Measurements from ENCODE around the gene ACTN2. TPM values are rescaled to one million over a fixed set of nuclear protein-coding genes. Genes with fewer than 3 reads are reported as not detected.

Gene ACTN2
- total RNA-seq, 6 donors from 2014 or later: 1.4 to 11.5 (median 2.3) TPM

GRCh38 chr1:236691348-236691747 is 5.0 kb downstream of the ACTN2 start:
- Histone ChIP-seq H3K36me3 (no peaks in the 10 kb centered on the region), H3K27ac (no peak overlapping the region), H3K27me3 (peaks cover 0 to 6% (median 5%) of the 10 kb centered on the region in 4 donors), H3K4me1 (peaks cover 9 to 12% (median 11%) of the 10 kb centered on the region in 4 donors), H3K9me3 (no peaks in the 10 kb centered on the region), H3K4me3 (no peak overlapping the region)
- ATAC-seq (ENCODE audit: low FRiP score in 2 of 2) (no peak), DNase-seq (no peak)
- WGBS, 2 donors: 76 to 93% methylated on average over 5 of the region's 5 CpGs
- TF ChIP-seq POLR2A (IDR thresholded peaks at IDR 0.05) (no peak), EP300 (IDR thresholded peaks at IDR 0.05) (no peak), POLR2AphosphoS5 (IDR thresholded peaks at IDR 0.05) (no peak), CTCF (IDR thresholded peaks at IDR 0.05) (no peak)

- peaks cover 1 to 4% (median 4%) of the 10 kb centered on the region in 4 donors for H3K4me1 ChIP-seq
- TF ChIP-seq POLR2A (IDR thresholded peaks at IDR 0.05) (no peak), EP300 (IDR thresholded peaks at IDR 0.05) (no peak), POLR2AphosphoS5 (IDR thresholded peaks at IDR 0.05) (no peak), CTCF (IDR thresholded peaks at IDR 0.05) (no peak)
- WGBS, 2 donors: 44 to 68% methylated on average over 3 of the region's 3 CpGs
- no peak for ATAC-seq (ENCODE audit: low FRiP score in 2 of 2)
- H3K4me3 ChIP-seq: no peak overlapping the region
- no peaks in the 10 kb centered on the region for H3K36me3 ChIP-seq
- no peaks in the 10 kb centered on the region for H3K9me3 ChIP-seq
- no peak for DNase-seq
- H3K27me3 ChIP-seq: peaks cover 0 to under 1% (median 0%) of the 10 kb centered on the region in 4 donors
- no peak overlapping the region for H3K27ac ChIP-seq
Measured at GRCh38 chr1:236692128-236692527, 5.8 kb downstream of the ACTN2 start.

GRCh38 chr1:236692742-236693141 is 6.4 kb downstream of the ACTN2 start:
- WGBS, 2 donors: 88 to 93% methylated on average over 10 of the region's 10 CpGs

GRCh38 chr1:236699366-236699765 is 13.1 kb downstream of the ACTN2 start:
- H3K27me3 ChIP-seq: no peaks in the 10 kb centered on the region
- no peaks in the 10 kb centered on the region for H3K36me3 ChIP-seq
- H3K4me3 ChIP-seq: no peak overlapping the region
- DNase-seq (no peak), ATAC-seq (ENCODE audit: low FRiP score in 2 of 2) (no peak)
- H3K4me1 ChIP-seq: no peaks in the 10 kb centered on the region
- WGBS, 2 donors: 73 to 78% methylated on average over 6 of the region's 6 CpGs
- TF ChIP-seq EP300 (IDR thresholded peaks at IDR 0.05): no peak
- no peak for TF ChIP-seq CTCF (IDR thresholded peaks at IDR 0.05)
- no peak for TF ChIP-seq POLR2A (IDR thresholded peaks at IDR 0.05)
- TF ChIP-seq POLR2AphosphoS5 (IDR thresholded peaks at IDR 0.05): no peak
- H3K9me3 ChIP-seq: no peaks in the 10 kb centered on the region
- H3K27ac ChIP-seq: no peak overlapping the region

More at GRCh38 chr1:236692742-236693141, 6.4 kb downstream of the ACTN2 start:
- TF ChIP-seq POLR2AphosphoS5 (IDR thresholded peaks at IDR 0.05): no peak
- TF ChIP-seq CTCF (IDR thresholded peaks at IDR 0.05): no peak
- TF ChIP-seq EP300 (IDR thresholded peaks at IDR 0.05): no peak
- TF ChIP-seq POLR2A (IDR thresholded peaks at IDR 0.05): no peak
- no peak overlapping the region for H3K4me3 ChIP-seq
- DNase-seq: no peak
- H3K36me3 ChIP-seq: no peaks in the 10 kb centered on the region
- H3K27ac ChIP-seq: no peak overlapping the region
- no peaks in the 10 kb centered on the region for H3K9me3 ChIP-seq
- no peak for ATAC-seq (ENCODE audit: low FRiP score in 2 of 2)
- no peaks in the 10 kb centered on the region for H3K4me1 ChIP-seq
- H3K27me3 ChIP-seq: no peaks in the 10 kb centered on the region

GRCh38 chr1:236700903-236701302 is 14.6 kb downstream of the ACTN2 start:
- Histone ChIP-seq H3K27ac (no peak overlapping the region), H3K4me1 (no peaks in the 10 kb centered on the region), H3K4me3 (no peak overlapping the region), H3K27me3 (no peaks in the 10 kb centered on the region), H3K36me3 (no peaks in the 10 kb centered on the region), H3K9me3 (no peaks in the 10 kb centered on the region)
- TF ChIP-seq CTCF (IDR thresholded peaks at IDR 0.05) (no peak), EP300 (IDR thresholded peaks at IDR 0.05) (no peak), POLR2AphosphoS5 (IDR thresholded peaks at IDR 0.05) (no peak), POLR2A (IDR thresholded peaks at IDR 0.05) (no peak)
- DNase-seq: no peak
- WGBS, 2 donors: 61% methylated on average over 2 of the region's 2 CpGs; no CpG with 5 or more reads in 1 of the 2 donors
- no peak for ATAC-seq (ENCODE audit: low FRiP score in 2 of 2)
